Nephron progenitor cell (in vitro differentiated cells): ENCODE results near the gene SHB.

Experiments
- DNase-seq: peaks from one replicate; pipeline ENCODE4 v3.0.0; 2021
- H3K27ac Mint-ChIP-seq: 2 replicates; pipeline ENCODE4 v1.8.0; 2021; ENCODE audit warnings: mild to moderate bottlenecking, moderate library complexity, mixed read lengths
- H3K27me3 Mint-ChIP-seq: 2 replicates; pipeline ENCODE4 v1.8.0; 2021; ENCODE audit warnings: mild to moderate bottlenecking, low read depth, mixed read lengths; ENCODE audit not compliant: poor library complexity
- H3K36me3 Mint-ChIP-seq: 2 replicates; pipeline ENCODE4 v1.8.0; 2021; ENCODE audit warnings: low read depth, mixed read lengths
- H3K4me1 Mint-ChIP-seq: 2 replicates; pipeline ENCODE4 v1.8.0; 2021; ENCODE audit warnings: mixed read lengths
- H3K4me3 Mint-ChIP-seq: 2 replicates; pipeline ENCODE4 v1.8.0; 2021; ENCODE audit warnings: mild to moderate bottlenecking, moderate library complexity, mixed read lengths
- H3K9me3 Mint-ChIP-seq: 2 replicates; pipeline ENCODE4 v1.8.0; 2021; ENCODE audit warnings: mild to moderate bottlenecking, moderate library complexity, mixed read lengths
- CTCF ChIP-seq: fragments of 200-600 bp; sonication (generic); IDR thresholded peaks from 2 replicates; pipeline ENCODE4 v1.5.0; 2021; ENCODE audit warnings: antibody characterized with exemption

Gene SHB

GRCh38 chr9:37965116-37965515, 103.9 kb downstream of the SHB start:
- DNase-seq = no peak
- Mint-ChIP-seq H3K27ac (no peak overlapping the region), H3K9me3 (no peaks in the 10 kb centered on the region), H3K36me3 (no peaks in the 10 kb centered on the region), H3K4me3 (no peak overlapping the region), H3K4me1 (no peaks in the 10 kb centered on the region), H3K27me3 (peaks cover 3% of the 10 kb centered on the region)
- no peak for TF ChIP-seq CTCF

- DNase-seq = no peak
- H3K27ac Mint-ChIP-seq = no peak overlapping the region
- peaks cover 3% of the 10 kb centered on the region for H3K27me3 Mint-ChIP-seq
- H3K4me1 Mint-ChIP-seq = no peaks in the 10 kb centered on the region
- H3K36me3 Mint-ChIP-seq = no peaks in the 10 kb centered on the region
- TF ChIP-seq CTCF = no peak
- no peaks in the 10 kb centered on the region for H3K9me3 Mint-ChIP-seq
- H3K4me3 Mint-ChIP-seq = no peak overlapping the region
Observed at GRCh38 chr9:37964740-37965081, 104.3 kb downstream of the SHB start.

GRCh38 chr9:37963936-37964739, 104.9 kb downstream of the SHB start:
- Mint-ChIP-seq H3K36me3 (no peaks in the 10 kb centered on the region), H3K27ac (no peak overlapping the region), H3K4me1 (no peaks in the 10 kb centered on the region), H3K9me3 (no peaks in the 10 kb centered on the region), H3K27me3 (peaks cover 3% of the 10 kb centered on the region), H3K4me3 (no peak overlapping the region)
- TF ChIP-seq CTCF = no peak
- DNase-seq = no peak

- no peak overlapping the region for H3K27ac Mint-ChIP-seq
Observed at GRCh38 chr9:37961351-37961750, 107.7 kb downstream of the SHB start.

GRCh38 chr9:37960631-37961030, 108.4 kb downstream of the SHB start:
- no peak for DNase-seq
- no peak for TF ChIP-seq CTCF
- Mint-ChIP-seq H3K4me1 (peaks cover 10% of the 10 kb centered on the region), H3K27me3 (peaks cover 3% of the 10 kb centered on the region), H3K4me3 (no peak overlapping the region), H3K27ac (no peak overlapping the region), H3K9me3 (no peaks in the 10 kb centered on the region), H3K36me3 (no peaks in the 10 kb centered on the region)

More at GRCh38 chr9:37961351-37961750, 107.7 kb downstream of the SHB start:
- H3K27me3 Mint-ChIP-seq = peaks cover 3% of the 10 kb centered on the region
- DNase-seq = no peak
- H3K9me3 Mint-ChIP-seq = no peaks in the 10 kb centered on the region
- TF ChIP-seq CTCF = no peak
- no peak overlapping the region for H3K4me3 Mint-ChIP-seq
- H3K36me3 Mint-ChIP-seq = no peaks in the 10 kb centered on the region
- H3K4me1 Mint-ChIP-seq = peaks cover 10% of the 10 kb centered on the region

GRCh38 chr9:37959976-37960375, 109.1 kb downstream of the SHB start:
- DNase-seq = no peak
- Mint-ChIP-seq H3K4me3 (no peak overlapping the region), H3K9me3 (no peaks in the 10 kb centered on the region), H3K27ac (no peak overlapping the region), H3K27me3 (peaks cover 3% of the 10 kb centered on the region), H3K4me1 (peaks cover 10% of the 10 kb centered on the region), H3K36me3 (peaks cover 2% of the 10 kb centered on the region)
- TF ChIP-seq CTCF = no peak
